ENCODE data around the gene C10orf90. TPM values are rescaled to one million over a fixed set of nuclear protein-coding genes. Genes with fewer than 3 reads are reported as not detected.

Gene C10orf90
- total RNA-seq, 2 experiments from 2014 or later, result not detected

DNA sequence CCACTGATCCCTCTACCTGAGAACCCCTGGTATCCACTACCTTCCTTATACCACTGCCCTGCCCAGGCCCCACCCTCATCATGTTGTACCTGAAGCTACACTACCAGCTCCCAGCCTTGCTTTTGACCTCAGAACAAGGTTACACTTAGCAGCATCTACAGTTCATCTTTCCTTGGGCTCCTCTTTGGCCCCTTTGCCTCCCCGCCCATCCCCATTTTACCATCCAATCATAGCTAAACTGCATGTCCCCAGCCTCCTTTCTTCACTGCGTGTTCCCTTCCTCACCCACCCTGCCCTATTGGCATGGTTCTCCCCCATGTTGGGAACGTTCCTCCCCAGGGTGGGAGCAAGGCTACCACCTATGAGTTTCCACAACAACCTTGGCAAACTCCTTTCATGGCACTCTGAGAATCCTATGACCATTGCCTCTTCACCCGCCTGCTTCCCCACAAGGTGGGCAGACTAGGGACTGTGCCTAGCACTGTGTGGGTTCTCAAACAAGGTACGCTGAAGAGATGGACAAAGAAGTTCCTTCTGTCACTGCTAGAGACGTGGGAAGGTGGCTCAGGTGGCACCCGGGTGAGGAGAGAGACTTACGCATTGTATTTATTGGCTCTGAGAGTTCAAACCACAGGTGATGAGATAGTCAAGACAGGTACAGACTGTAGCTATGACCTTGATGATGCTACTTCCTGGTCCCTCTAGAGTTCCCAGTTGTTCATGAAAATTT, 215.3 kb downstream of the C10orf90 start:
- POLR2A ChIA-PET, result no interaction called here
- ATAC-seq (ENCODE audit: low read depth), result no peak
- Mint-ChIP-seq H3K27ac (no peak overlapping the region), H3K9me3 (no peaks in the 10 kb centered on the region), H3K27me3 (no peaks in the 10 kb centered on the region), H3K36me3 (no peaks in the 10 kb centered on the region), H3K4me1 (no peaks in the 10 kb centered on the region), H3K4me3 (no peak overlapping the region)
- no peak for DNase-seq

DNA sequence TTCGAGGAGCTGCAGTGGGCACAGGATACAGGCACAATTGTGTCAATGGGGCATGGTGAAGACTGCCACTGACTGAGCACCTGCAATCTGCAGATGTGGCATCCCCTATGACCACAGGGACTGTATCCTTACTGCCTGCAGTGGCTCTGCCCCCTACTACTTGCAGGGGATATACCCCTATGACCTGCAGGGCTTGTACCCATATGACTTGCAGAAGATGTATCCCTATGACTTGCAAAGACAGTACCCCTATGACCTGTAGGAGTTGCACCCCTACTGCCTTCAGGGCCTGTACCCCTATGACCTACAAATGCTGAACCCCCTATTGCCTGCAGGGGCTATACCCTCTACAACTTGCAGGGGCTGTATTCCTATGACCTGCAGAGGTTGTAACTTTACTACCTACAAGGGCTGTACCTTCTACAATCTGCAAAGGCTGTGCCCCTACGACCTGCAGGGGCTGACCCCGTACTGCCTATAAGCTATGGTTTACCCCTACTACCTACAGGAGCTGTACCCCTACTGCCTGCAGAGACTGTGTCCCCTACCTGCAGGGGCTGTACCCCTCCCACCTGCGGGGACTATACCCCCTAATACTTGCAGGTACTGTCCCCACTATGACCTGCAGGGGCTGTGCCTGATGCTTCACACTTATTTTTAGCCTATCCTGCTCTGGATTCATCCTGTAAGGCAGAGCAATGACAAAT, 216.3 kb downstream of the C10orf90 start:
- H3K27me3 Mint-ChIP-seq, result no peaks in the 10 kb centered on the region
- no peak for DNase-seq
- H3K9me3 Mint-ChIP-seq, result no peaks in the 10 kb centered on the region
- no peak for ATAC-seq (ENCODE audit: low read depth)
- H3K27ac Mint-ChIP-seq, result no peak overlapping the region
- no peaks in the 10 kb centered on the region for H3K36me3 Mint-ChIP-seq
- no peak overlapping the region for H3K4me3 Mint-ChIP-seq
- no peaks in the 10 kb centered on the region for H3K4me1 Mint-ChIP-seq
- POLR2A ChIA-PET, result no interaction called here

DNA sequence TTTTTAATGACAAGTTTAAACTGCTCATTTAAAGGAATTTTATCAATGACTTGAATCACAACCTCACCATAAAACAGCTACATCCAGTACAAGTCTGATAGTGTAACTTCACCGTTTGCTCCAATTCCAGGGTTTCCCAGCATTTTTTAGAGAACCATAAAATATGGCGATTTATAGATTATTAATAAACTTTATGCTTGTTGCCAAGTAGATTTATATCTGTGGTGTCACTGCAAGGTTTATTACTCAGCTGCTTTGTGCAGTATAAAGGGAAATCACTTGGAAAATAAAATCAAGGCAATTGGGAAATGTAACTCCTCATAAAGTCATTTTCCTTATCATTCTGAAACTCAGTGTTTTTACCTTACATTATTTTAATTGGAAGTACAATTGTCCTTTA, 218.2 kb downstream of the C10orf90 start:
- no peak overlapping the region for H3K27ac Mint-ChIP-seq
- no peak for ATAC-seq (ENCODE audit: low read depth)
- no peak for DNase-seq
- H3K36me3 Mint-ChIP-seq, result no peaks in the 10 kb centered on the region
- no peaks in the 10 kb centered on the region for H3K9me3 Mint-ChIP-seq
- POLR2A ChIA-PET, result no interaction called here
- no peak overlapping the region for H3K4me3 Mint-ChIP-seq
- no peaks in the 10 kb centered on the region for H3K4me1 Mint-ChIP-seq
- no peaks in the 10 kb centered on the region for H3K27me3 Mint-ChIP-seq

DNA sequence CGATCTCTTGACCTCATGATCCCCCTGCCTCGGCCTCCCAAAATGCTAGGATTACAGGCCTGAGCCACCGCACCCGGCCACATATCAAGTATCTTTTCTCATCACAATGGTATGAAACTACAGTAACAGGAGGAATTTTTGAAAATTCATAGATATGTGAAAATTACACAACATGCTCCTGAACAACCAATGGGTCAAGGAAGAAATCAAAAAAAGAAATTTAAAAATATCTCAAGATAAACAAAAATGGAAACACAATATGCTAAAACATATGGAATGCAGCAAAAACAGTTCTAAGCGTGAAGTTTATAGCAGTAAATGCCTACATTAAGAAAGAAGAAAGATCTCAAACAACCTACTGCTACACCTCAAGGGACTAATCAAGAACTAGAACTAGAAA, 222.4 kb downstream of the C10orf90 start:
- no peak overlapping the region for H3K4me3 Mint-ChIP-seq
- no peak for ATAC-seq (ENCODE audit: low read depth)
- H3K9me3 Mint-ChIP-seq, result no peaks in the 10 kb centered on the region
- H3K27me3 Mint-ChIP-seq, result no peaks in the 10 kb centered on the region
- H3K36me3 Mint-ChIP-seq, result no peaks in the 10 kb centered on the region
- no peak for DNase-seq
- H3K4me1 Mint-ChIP-seq, result no peaks in the 10 kb centered on the region
- POLR2A ChIA-PET, result no interaction called here
- H3K27ac Mint-ChIP-seq, result no peak overlapping the region

DNA sequence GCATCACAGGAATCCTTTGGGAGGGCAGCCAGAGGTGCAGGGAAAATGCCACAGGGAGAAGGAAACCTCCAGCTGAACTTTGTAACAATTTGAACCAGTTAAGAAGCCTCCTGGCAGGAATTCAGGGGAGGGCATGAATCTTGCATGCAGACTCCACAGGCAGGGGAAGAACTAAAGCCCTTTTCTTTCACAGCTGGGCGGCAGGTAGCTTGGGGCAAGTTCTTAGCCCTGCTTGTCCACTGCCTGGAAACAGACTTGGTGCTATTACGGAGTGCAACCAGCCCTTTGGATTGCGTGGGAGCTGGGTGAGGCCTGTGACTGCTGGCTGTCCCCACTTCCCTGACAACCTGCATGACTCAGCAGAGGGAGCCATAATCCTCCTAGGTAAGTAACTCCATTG, 230.6 kb downstream of the C10orf90 start:
- H3K36me3 Mint-ChIP-seq, result no peaks in the 10 kb centered on the region
- POLR2A ChIA-PET, result no interaction called here
- DNase-seq, result no peak
- no peak for ATAC-seq (ENCODE audit: low read depth)
- no peaks in the 10 kb centered on the region for H3K4me1 Mint-ChIP-seq
- H3K4me3 Mint-ChIP-seq, result no peak overlapping the region
- H3K27ac Mint-ChIP-seq, result no peak overlapping the region
- H3K9me3 Mint-ChIP-seq, result no peaks in the 10 kb centered on the region
- H3K27me3 Mint-ChIP-seq, result no peaks in the 10 kb centered on the region

DNA sequence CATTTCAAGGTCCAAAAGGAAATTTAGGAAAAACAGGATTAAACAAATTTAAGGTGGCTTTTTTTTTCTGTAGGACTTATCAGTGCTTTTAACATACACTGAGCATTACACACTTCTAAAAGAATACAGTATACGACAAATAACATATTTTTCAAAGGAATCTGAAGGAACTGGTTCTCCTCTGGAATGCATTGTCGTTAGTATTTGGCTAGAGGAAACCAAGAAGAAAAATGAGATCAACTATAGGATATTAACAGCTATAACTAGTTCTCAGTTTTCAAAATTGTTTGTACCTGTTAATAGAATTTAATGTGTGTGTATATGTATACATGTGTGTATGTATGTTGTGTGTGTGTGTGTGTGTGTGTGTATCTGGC, 232.1 kb downstream of the C10orf90 start:
- H3K36me3 Mint-ChIP-seq, result no peaks in the 10 kb centered on the region
- no peak overlapping the region for H3K27ac Mint-ChIP-seq
- POLR2A ChIA-PET, result no interaction called here
- peaks cover 1% of the 10 kb centered on the region for H3K9me3 Mint-ChIP-seq
- DNase-seq (no peak), ATAC-seq (ENCODE audit: low read depth) (no peak)
- H3K4me3 Mint-ChIP-seq, result no peak overlapping the region
- H3K4me1 Mint-ChIP-seq, result no peaks in the 10 kb centered on the region
- no peaks in the 10 kb centered on the region for H3K27me3 Mint-ChIP-seq

DNA sequence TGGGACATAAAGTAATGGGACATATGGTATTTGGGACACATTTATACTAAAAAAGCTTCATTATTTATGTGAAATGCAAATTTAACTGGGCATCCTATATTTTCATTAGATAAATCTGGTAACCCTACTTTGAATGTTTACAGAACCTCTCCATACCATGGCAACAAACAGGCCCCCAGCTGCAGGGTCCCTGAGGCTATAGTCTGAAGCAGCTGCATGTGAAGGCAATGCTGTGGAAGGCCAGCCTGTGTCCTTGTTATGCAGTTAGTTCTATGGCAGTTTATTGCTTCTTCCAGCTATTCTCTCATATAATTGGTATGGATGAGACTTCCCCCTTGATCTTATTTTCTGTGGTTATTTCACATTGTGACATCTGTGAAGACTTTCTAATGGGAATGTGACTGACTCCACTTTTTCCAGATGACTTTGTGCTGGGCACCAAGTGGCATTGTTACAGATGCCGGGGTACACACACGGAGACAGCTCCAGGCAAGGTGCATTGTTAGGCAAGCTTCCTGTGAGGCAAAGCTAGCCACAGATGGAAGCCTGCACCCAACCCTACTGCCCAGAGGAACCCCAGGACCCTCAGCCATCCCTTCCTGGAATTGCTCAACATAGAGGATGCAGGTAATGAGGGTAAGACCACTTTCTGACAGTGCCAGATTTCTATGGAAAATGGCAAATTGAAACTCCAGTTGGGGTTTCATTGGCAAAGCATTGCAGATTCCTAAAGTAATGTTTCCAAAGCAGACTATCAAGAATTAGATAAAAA, 232.7 kb downstream of the C10orf90 start:
- no peak overlapping the region for H3K27ac Mint-ChIP-seq
- H3K4me1 Mint-ChIP-seq, result no peaks in the 10 kb centered on the region
- H3K9me3 Mint-ChIP-seq, result peaks cover 2% of the 10 kb centered on the region
- H3K27me3 Mint-ChIP-seq, result no peaks in the 10 kb centered on the region
- H3K4me3 Mint-ChIP-seq, result no peak overlapping the region
- POLR2A ChIA-PET, result no interaction called here
- ATAC-seq (ENCODE audit: low read depth) (no peak), DNase-seq (no peak)
- no peaks in the 10 kb centered on the region for H3K36me3 Mint-ChIP-seq

DNA sequence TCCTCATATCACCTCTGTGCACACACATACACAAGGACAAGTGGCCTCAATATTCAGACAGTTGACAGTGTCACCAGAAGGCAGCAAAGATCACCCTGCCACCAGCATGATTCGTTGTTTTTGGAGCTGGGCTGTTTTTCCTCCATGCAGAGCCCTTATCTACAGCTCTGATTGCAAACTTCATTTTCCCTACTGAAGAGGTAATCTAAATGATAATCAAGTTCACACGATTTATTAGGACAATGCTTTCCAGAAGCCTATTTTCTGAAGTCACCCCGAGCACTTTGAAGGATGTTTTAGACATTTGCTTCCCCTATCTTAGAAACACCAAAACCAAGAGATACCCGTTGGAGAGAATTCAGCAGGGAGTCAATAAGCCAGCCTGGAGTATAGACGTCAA, 236.3 kb downstream of the C10orf90 start:
- DNase-seq (no peak), ATAC-seq (ENCODE audit: low read depth) (no peak)
- Mint-ChIP-seq H3K27ac (no peak overlapping the region), H3K27me3 (no peaks in the 10 kb centered on the region), H3K36me3 (no peaks in the 10 kb centered on the region), H3K4me3 (no peak overlapping the region), H3K9me3 (peaks cover 3% of the 10 kb centered on the region), H3K4me1 (no peaks in the 10 kb centered on the region)
- POLR2A ChIA-PET, result no interaction called here

DNA sequence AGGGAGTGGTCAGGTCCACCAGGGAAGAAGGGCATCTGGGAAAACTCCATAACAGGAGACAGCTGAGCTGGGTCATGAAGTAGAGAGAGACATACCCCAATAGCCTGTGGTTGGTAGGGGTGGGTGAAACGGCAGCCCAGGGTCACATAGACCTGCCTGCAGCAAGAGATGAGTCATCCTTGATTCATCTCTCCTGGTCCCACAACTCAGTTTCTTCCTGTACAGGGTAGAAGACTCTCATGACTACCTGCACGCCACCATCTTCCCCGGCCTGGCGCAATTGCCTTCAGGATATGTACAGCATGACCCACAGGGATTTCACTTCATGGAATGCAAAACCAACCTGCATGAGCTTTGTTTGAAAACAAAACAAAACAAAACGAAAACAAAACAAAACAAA, 237.1 kb downstream of the C10orf90 start:
- POLR2A ChIA-PET, result no interaction called here
- H3K27me3 Mint-ChIP-seq, result no peaks in the 10 kb centered on the region
- no peak overlapping the region for H3K27ac Mint-ChIP-seq
- H3K9me3 Mint-ChIP-seq, result peaks cover 3% of the 10 kb centered on the region
- H3K4me1 Mint-ChIP-seq, result no peaks in the 10 kb centered on the region
- H3K4me3 Mint-ChIP-seq, result no peak overlapping the region
- ATAC-seq (ENCODE audit: low read depth), result no peak
- H3K36me3 Mint-ChIP-seq, result no peaks in the 10 kb centered on the region
- DNase-seq, result no peak

DNA sequence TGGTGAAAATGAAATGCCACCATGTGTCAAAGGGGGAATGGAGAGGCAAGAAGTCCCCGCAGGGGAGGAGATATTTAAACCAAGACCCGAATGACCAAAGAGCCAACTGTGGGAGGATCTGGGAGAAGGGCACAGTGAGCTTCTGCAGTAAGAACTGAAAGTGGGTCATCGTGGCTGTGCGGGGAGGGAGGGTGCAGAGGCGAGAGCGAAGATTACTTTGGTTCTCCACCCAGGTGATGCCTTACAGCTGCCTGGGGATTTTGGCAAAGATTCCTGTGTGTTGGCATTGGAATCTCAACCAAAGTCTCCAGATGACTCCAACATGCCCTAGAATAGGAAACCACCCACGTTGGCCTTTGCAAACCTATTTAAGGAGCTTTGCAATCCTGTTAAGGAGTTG, 238.0 kb downstream of the C10orf90 start:
- POLR2A ChIA-PET, result no interaction called here
- Mint-ChIP-seq H3K27me3 (no peaks in the 10 kb centered on the region), H3K9me3 (peaks cover 3% of the 10 kb centered on the region), H3K4me1 (no peaks in the 10 kb centered on the region), H3K27ac (no peak overlapping the region), H3K36me3 (no peaks in the 10 kb centered on the region), H3K4me3 (no peak overlapping the region)
- no peak for ATAC-seq (ENCODE audit: low read depth)
- DNase-seq, result no peak

DNA sequence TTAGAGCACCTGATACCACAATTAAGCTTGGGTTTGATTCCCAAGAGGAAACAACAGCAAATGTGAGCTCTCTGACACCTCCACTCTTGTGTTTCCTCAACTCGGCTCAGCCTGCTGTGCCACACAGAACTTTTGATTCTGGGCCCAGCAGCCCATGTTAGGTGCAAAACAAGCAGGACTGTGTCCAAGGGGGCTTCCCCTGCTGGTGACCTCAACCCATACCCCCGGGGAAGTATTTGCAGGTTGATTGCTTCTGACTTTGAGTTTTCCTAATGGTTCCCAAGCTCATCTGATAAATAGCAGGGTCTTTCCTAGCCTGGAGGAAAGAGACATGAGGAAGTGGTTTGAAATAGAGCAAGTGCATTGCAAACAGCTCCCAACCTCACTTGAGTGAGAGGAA, 238.7 kb downstream of the C10orf90 start:
- Mint-ChIP-seq H3K4me1 (no peaks in the 10 kb centered on the region), H3K9me3 (peaks cover 3% of the 10 kb centered on the region), H3K36me3 (no peaks in the 10 kb centered on the region), H3K27me3 (no peaks in the 10 kb centered on the region), H3K27ac (no peak overlapping the region), H3K4me3 (no peak overlapping the region)
- POLR2A ChIA-PET, result no interaction called here
- DNase-seq (no peak), ATAC-seq (ENCODE audit: low read depth) (no peak)

DNA sequence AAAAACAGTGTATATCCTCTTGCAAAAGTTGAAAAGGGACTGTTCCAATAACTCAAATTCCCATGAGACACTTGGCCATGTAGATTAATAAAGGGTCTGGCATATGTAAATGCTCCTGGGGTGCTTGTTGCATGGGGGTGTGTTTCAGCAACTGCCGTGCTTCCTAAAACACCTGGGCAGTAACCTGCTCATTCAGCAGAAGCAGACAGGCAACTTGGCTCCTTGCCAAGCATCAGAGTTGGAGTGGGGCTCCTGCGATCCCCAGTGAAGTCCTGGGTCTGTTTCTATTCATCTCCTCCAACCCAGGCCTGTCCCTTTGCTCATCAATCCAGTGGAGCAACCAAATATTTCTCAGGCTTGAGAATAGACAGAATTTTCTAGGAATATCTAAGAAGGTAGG, 240.0 kb downstream of the C10orf90 start:
- H3K9me3 Mint-ChIP-seq, result peaks cover 4% of the 10 kb centered on the region
- H3K4me3 Mint-ChIP-seq, result no peak overlapping the region
- DNase-seq (no peak), ATAC-seq (ENCODE audit: low read depth) (no peak)
- POLR2A ChIA-PET, result no interaction called here
- no peaks in the 10 kb centered on the region for H3K36me3 Mint-ChIP-seq
- H3K4me1 Mint-ChIP-seq, result no peaks in the 10 kb centered on the region
- no peaks in the 10 kb centered on the region for H3K27me3 Mint-ChIP-seq
- no peak overlapping the region for H3K27ac Mint-ChIP-seq

DNA sequence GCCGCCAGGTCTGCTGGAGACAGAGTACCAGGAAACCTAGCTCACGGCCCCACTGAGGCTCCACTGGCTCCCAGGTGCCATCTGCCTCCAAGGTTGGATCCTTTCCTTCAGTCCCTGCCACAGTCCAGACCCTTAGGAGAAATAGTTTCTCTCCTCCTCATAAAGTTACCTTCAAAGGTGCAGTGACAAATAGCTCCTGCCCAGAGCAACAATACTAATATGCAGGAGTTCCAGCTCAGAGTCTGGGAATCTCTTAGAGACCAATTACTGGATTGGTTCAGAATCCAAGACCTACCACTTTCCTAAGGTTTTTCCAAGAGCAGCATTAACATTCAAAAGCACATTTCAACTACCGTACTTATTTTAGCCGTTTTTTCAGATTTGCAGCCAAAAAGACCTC, 241.2 kb downstream of the C10orf90 start:
- Mint-ChIP-seq H3K27me3 (no peaks in the 10 kb centered on the region), H3K27ac (no peak overlapping the region), H3K4me3 (no peak overlapping the region), H3K36me3 (no peaks in the 10 kb centered on the region), H3K9me3 (peaks cover 3% of the 10 kb centered on the region), H3K4me1 (no peaks in the 10 kb centered on the region)
- ATAC-seq (ENCODE audit: low read depth) (no peak), DNase-seq (no peak)
- POLR2A ChIA-PET, result no interaction called here

DNA sequence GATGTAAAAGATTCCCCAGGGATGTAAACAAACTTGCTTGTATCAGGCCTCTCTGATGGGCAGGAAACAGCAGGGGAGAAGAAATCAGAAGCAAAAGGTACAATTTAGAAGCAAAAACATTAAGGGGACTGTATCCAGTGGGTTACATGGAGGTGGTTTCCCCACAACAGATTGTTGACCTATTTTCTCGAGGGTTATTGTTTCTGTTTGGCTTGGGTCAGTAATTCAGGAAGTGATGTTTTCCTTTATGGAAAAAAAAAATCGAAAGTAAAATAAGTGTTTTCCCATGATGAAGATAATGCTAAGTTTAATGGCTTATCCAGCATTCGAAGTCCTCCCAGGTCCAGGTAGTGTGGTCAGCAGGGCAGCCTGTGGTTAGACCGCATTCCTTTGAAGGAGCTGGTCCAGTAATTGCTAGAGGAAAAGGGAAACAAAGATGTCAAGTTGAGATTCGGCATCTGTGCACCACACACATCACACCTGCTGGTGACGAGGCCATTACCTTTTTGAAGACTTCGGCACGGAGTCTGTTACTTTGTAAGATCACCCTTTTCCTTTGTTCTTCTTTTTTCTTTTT, 244.9 kb downstream of the C10orf90 start:
- no peak for ATAC-seq (ENCODE audit: low read depth)
- H3K27me3 Mint-ChIP-seq, result no peaks in the 10 kb centered on the region
- POLR2A ChIA-PET, result no interaction called here

More for the DNA sequence above, 244.9 kb downstream of the C10orf90 start:
- DNase-seq, result no peak
- no peaks in the 10 kb centered on the region for H3K36me3 Mint-ChIP-seq
- H3K27ac Mint-ChIP-seq, result no peak overlapping the region
- no peak overlapping the region for H3K4me3 Mint-ChIP-seq
- no peaks in the 10 kb centered on the region for H3K4me1 Mint-ChIP-seq
- peaks cover 6% of the 10 kb centered on the region for H3K9me3 Mint-ChIP-seq
